K562 (cell line): ENCODE data around the gene TRAIP. TPM values are rescaled to one million over a fixed set of nuclear protein-coding genes. Genes with fewer than 3 reads are reported as not detected.

ENCODE experiments used
- BCL6 ChIP-seq: fragments of 250-450 bp; sonication (Bioruptor Pico); IDR thresholded peaks from 2 replicates; pipeline ENCODE4 v1.4.0; 2020
- BRD9 ChIP-seq: fragments of 450-650 bp; IDR thresholded peaks from 2 replicates; pipeline ENCODE4 v1.6.1; 2018; ENCODE audit warnings: low read depth; ENCODE audit not compliant: partially characterized antibody
- CXXC5 ChIP-seq: fragments of 250-450 bp; sonication (Bioruptor Pico); IDR thresholded peaks from 2 replicates; pipeline ENCODE4 v1.8.0; 2022; ENCODE audit warnings: inconsistent platforms, mild to moderate bottlenecking, moderate library complexity
- ESRRB ChIP-seq: fragments of 250-450 bp; sonication (Bioruptor Pico); IDR thresholded peaks from 2 replicates; pipeline ENCODE4 v1.5.0; 2020; ENCODE audit warnings: mild to moderate bottlenecking, moderate library complexity, borderline replicate concordance
- GATAD2B ChIP-seq: fragments of 450-650 bp; IDR thresholded peaks from 2 replicates; pipeline ENCODE4 v1.6.1; 2017; ENCODE audit warnings: mild to moderate bottlenecking, borderline replicate concordance
- HMG20A ChIP-seq: fragments of 450-650 bp; formaldehyde crosslinking; conservative IDR thresholded peaks from 2 replicates; pipeline ENCODE4 v1.4.0; 2020; ENCODE audit warnings: mild to moderate bottlenecking, mixed read lengths
- HNRNPK ChIP-seq: fragments of 200-400 bp; formaldehyde crosslinking; IDR thresholded peaks from one replicate; pipeline ENCODE4 v1.6.1; 2018; ENCODE audit warnings: mild to moderate bottlenecking, low read depth, low read length; ENCODE audit not compliant: poor library complexity, severe bottlenecking
- JUN ChIP-seq, 2 experiments: sonication (generic) in 1 of 2; formaldehyde crosslinking in 1 of 2; IDR thresholded peaks; 2 replicates each; pipeline versions ENCODE4 v1.6.1 to v1.8.0; 2012 to 2022; ENCODE audit warnings: borderline replicate concordance in 2 of 2, mild to moderate bottlenecking in 2 of 2, improper control_type of control experiment in 1 of 2, low read depth in 1 of 2, low read length in 1 of 2, missing genetic modification reagents in 1 of 2
- JUND ChIP-seq, 2 experiments: IDR thresholded peaks; 2 replicates in 1 of 2; 3 replicates in 1 of 2; pipeline ENCODE4 v1.6.1; 2011; ENCODE audit warnings: borderline replicate concordance in 2 of 2, low read depth in 2 of 2, low read length in 2 of 2, improper control_type of control experiment in 1 of 2, missing biosample characterization in 1 of 2, missing genetic modification characterization in 1 of 2, missing genetic modification reagents in 1 of 2
- KLF10 ChIP-seq: fragments of 250-450 bp; sonication (Bioruptor Pico); IDR thresholded peaks from 2 replicates; pipeline ENCODE4 v1.6.1; 2021; ENCODE audit warnings: matching md5 sums
- NFIC ChIP-seq: fragments of 450-650 bp; IDR thresholded peaks from 2 replicates; pipeline ENCODE4 v1.6.1; 2017; ENCODE audit warnings: mild to moderate bottlenecking, inconsistent platforms
- RBM39 ChIP-seq: fragments of 200-400 bp; formaldehyde crosslinking; optimal IDR thresholded peaks from 2 replicates; pipeline ENCODE3; 2018; ENCODE audit warnings: low read depth, low read length
- RFX5 ChIP-seq: IDR thresholded peaks from 2 replicates; pipeline ENCODE4 v1.6.1; 2011; ENCODE audit warnings: low read depth, mild to moderate bottlenecking, improper control_type of control experiment, low read length
- TBP ChIP-seq: optimal IDR thresholded peaks from 2 replicates; pipeline ENCODE3; 2011; ENCODE audit warnings: low read depth, low read length, improper control_type of control experiment
- TCFL5 ChIP-seq: fragments of 250-450 bp; sonication (Bioruptor Pico); conservative IDR thresholded peaks from 2 replicates; pipeline ENCODE4 v1.6.1; 2021; ENCODE audit warnings: mild to moderate bottlenecking, moderate library complexity, matching md5 sums
- ZNF253 ChIP-seq: fragments of 250-450 bp; sonication (Bioruptor Pico); conservative IDR thresholded peaks from 2 replicates; pipeline ENCODE4 v1.6.1; 2021; ENCODE audit warnings: mild to moderate bottlenecking
- ZNF444 ChIP-seq: fragments of 250-450 bp; sonication (Bioruptor Pico); IDR thresholded peaks from 2 replicates; pipeline ENCODE4 v1.4.0; 2020; ENCODE audit warnings: mild to moderate bottlenecking, moderate library complexity
- polyA plus RNA-seq, 8 experiments: library from polyadenylated mRNA; depleted of rRNA in 4 of 8; stranded (reverse) in 5 of 8; unstranded in 3 of 8; fragments of >200 nt; fragmentation: Nextera tagmentation in 2 of 8; fragmentation: Illumina TruSeq in 1 of 8; extraction: Ambion mirVana in 2 of 8; extraction: Trizol in 1 of 8; gene quantifications; 2 replicates each; pipeline versions ENCODE4 v1.2.1 to v1.2.3, GENCODE V29; 2011 to 2014; ENCODE audit warnings: inconsistent platforms in 1 of 8, missing spikeins in 1 of 8
- total RNA-seq, 7 experiments: library from RNA; depleted of rRNA in 6 of 7; stranded (reverse); fragments of >200 nt in 6 of 7; fragmentation: Illumina TruSeq in 2 of 7; extraction: Trizol in 2 of 7; gene quantifications; 2 replicates each; pipeline versions ENCODE4 v1.2.1 to v1.2.3, GENCODE V29; 2011 to 2021; ENCODE audit warnings: low replicate concordance in 1 of 7
- TF ChIP-seq, protein P1 (sequence below): IDR thresholded peaks from 2 replicates; pipeline ENCODE4 v1.6.1; 2011; ENCODE audit not compliant: insufficient read length; ENCODE audit errors: extremely low read depth
- TF ChIP-seq, protein P2 (sequence below): fragments of 250-450 bp; sonication (Bioruptor Pico); IDR thresholded peaks from 2 replicates; pipeline ENCODE4 v1.8.0; 2021; ENCODE audit warnings: mild to moderate bottlenecking, moderate library complexity
- TF ChIP-seq, protein P3 (sequence below): fragments of 250-450 bp; sonication (Bioruptor Pico); IDR thresholded peaks from 2 replicates; pipeline ENCODE4 v1.4.0; 2020

The TRAIP gene
- total and polyA plus RNA-seq, 9 of the 15 experiments (the other 6 are each of a cell fraction or from before 2014, with no cell fraction given): 14.3 to 38.6 (median 21.2) TPM

DNA sequence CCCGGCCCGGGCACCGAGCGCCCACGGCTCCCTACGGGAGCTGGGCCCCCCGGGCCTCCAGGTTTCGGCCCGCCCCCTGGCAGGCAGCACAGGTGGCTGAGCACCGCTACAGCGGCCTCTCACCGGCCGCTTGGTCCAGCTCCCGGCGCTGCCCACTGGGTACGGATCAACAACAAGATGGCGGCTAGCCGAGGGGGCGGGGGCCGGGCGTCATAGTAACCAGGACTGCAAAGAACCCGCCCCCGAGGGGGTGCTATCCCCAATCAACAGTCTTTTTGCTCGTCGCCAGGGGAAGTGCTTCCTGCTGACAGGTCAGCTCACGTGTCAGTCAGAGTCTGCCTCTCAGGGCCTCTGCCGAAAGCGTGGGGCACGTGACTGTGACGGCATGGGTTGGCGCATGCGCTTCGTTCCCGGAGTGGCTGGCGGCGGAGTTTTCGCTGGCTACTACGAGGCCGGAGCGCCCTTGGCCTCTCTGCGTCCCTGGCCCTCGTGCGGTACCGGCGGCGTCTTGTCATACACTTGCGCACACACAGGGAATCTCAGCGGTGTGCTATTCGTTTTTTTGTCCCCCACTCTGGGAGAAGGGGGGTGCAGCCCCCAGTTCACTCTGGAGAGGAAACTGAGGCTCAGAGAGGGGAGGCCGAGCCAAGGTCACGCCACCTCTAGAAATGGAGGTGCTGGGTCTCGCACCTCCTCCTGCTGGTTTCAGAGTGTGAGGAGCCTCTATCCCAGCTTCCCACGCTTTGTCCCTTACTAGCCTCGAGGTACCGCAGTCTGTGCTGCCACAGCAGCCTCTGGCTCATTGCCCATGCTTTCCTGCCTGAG is 69.8 kb downstream of the TRAIP start, which contains the start of gene IP6K1 (continued):
- TF ChIP-seq, protein P1, sequence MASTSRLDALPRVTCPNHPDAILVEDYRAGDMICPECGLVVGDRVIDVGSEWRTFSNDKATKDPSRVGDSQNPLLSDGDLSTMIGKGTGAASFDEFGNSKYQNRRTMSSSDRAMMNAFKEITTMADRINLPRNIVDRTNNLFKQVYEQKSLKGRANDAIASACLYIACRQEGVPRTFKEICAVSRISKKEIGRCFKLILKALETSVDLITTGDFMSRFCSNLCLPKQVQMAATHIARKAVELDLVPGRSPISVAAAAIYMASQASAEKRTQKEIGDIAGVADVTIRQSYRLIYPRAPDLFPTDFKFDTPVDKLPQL: no peak
- TF ChIP-seq ZNF253 (no peak), RBM39 (no peak), TBP (peak; percentile 68), HNRNPK (no peak), ZNF444 (CRISPR knock-in tag) (no peak), ESRRB (CRISPR knock-in tag) (no peak), BRD9 (no peak), RFX5 (no peak), GATAD2B (no peak), CXXC5 (CRISPR knock-in tag) (peak; percentile 81), NFIC (peak; percentile 68), HMG20A (no peak), BCL6 (CRISPR knock-in tag) (no peak), TCFL5 (CRISPR knock-in tag) (no peak), JUN (IDR thresholded peaks at IDR 0.05; ENCODE audit: borderline replicate concordance, low read depth, low read length) (no peak), JUN (CRISPR knock-in tag; IDR thresholded peaks at IDR 0.05; ENCODE audit: borderline replicate concordance) (no peak), JUND (IDR thresholded peaks at IDR 0.05; ENCODE audit: borderline replicate concordance, low read depth, low read length) (no peak), JUND (tag; IDR thresholded peaks at IDR 0.05; ENCODE audit: borderline replicate concordance, low read depth, low read length) (peak; percentile 29; the same call in 1 of the 3 replicates), KLF10 (CRISPR knock-in tag) (no peak)
- TF ChIP-seq, protein P2, sequence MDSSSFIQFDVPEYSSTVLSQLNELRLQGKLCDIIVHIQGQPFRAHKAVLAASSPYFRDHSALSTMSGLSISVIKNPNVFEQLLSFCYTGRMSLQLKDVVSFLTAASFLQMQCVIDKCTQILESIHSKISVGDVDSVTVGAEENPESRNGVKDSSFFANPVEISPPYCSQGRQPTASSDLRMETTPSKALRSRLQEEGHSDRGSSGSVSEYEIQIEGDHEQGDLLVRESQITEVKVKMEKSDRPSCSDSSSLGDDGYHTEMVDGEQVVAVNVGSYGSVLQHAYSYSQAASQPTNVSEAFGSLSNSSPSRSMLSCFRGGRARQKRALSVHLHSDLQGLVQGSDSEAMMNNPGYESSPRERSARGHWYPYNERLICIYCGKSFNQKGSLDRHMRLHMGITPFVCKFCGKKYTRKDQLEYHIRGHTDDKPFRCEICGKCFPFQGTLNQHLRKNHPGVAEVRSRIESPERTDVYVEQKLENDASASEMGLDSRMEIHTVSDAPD (CRISPR knock-in tag): no peak
- TF ChIP-seq, protein P3, sequence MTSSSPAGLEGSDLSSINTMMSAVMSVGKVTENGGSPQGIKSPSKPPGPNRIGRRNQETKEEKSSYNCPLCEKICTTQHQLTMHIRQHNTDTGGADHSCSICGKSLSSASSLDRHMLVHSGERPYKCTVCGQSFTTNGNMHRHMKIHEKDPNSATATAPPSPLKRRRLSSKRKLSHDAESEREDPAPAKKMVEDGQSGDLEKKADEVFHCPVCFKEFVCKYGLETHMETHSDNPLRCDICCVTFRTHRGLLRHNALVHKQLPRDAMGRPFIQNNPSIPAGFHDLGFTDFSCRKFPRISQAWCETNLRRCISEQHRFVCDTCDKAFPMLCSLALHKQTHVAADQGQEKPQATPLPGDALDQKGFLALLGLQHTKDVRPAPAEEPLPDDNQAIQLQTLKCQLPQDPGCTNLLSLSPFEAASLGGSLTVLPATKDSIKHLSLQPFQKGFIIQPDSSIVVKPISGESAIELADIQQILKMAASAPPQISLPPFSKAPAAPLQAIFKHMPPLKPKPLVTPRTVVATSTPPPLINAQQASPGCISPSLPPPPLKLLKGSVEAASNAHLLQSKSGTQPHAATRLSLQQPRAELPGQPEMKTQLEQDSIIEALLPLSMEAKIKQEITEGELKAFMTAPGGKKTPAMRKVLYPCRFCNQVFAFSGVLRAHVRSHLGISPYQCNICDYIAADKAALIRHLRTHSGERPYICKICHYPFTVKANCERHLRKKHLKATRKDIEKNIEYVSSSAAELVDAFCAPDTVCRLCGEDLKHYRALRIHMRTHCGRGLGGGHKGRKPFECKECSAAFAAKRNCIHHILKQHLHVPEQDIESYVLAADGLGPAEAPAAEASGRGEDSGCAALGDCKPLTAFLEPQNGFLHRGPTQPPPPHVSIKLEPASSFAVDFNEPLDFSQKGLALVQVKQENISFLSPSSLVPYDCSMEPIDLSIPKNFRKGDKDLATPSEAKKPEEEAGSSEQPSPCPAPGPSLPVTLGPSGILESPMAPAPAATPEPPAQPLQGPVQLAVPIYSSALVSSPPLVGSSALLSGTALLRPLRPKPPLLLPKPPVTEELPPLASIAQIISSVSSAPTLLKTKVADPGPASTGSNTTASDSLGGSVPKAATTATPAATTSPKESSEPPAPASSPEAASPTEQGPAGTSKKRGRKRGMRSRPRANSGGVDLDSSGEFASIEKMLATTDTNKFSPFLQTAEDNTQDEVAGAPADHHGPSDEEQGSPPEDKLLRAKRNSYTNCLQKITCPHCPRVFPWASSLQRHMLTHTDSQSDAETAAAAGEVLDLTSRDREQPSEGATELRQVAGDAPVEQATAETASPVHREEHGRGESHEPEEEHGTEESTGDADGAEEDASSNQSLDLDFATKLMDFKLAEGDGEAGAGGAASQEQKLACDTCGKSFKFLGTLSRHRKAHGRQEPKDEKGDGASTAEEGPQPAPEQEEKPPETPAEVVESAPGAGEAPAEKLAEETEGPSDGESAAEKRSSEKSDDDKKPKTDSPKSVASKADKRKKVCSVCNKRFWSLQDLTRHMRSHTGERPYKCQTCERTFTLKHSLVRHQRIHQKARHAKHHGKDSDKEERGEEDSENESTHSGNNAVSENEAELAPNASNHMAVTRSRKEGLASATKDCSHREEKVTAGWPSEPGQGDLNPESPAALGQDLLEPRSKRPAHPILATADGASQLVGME: no peak
